GM23338 (cell line): Measurements from ENCODE around the gene KCND2.

ENCODE experiments used
- CREB1 ChIP-seq: fragments of 250-450 bp; sonication (Bioruptor Pico); IDR thresholded peaks from 2 replicates; pipeline ENCODE4 v1.5.0; 2020; ENCODE audit warnings: low read depth, mild to moderate bottlenecking, moderate library complexity
- CTCF ChIP-seq, 2 experiments: fragments of 200-600 bp in 1 of 2; sonication (generic) in 1 of 2; conservative IDR thresholded peaks; 2 replicates each; pipeline versions ENCODE4 v1.5.1 to v1.6.1; 2016 to 2017; ENCODE audit warnings: antibody characterized with exemption in 2 of 2, low read depth in 2 of 2, mild to moderate bottlenecking in 2 of 2, moderate library complexity in 1 of 2
- ETS1 ChIP-seq: IDR thresholded peaks from 2 replicates; pipeline ENCODE4 v1.6.1; 2016; ENCODE audit warnings: antibody characterized with exemption
- EZH2 ChIP-seq: fragments of 200-600 bp; sonication (generic); IDR thresholded peaks from one replicate; pipeline ENCODE4 v1.8.0; 2017; ENCODE audit warnings: antibody characterized with exemption, mild to moderate bottlenecking, low read depth; ENCODE audit not compliant: unreplicated experiment
- EZH2phosphoT487 ChIP-seq: fragments of 200-600 bp; sonication (generic); IDR thresholded peaks from one replicate; pipeline ENCODE4 v1.8.1; 2018; ENCODE audit warnings: antibody characterized with exemption; ENCODE audit not compliant: unreplicated experiment
- JUNB ChIP-seq: IDR thresholded peaks from one replicate; pipeline ENCODE4 v1.6.1; 2016; ENCODE audit warnings: antibody characterized with exemption; ENCODE audit not compliant: unreplicated experiment
- NANOG ChIP-seq: IDR thresholded peaks from 2 replicates; pipeline ENCODE4 v1.6.1; 2016; ENCODE audit warnings: antibody characterized with exemption, borderline replicate concordance
- POLR2AphosphoS5 ChIP-seq: IDR thresholded peaks from 2 replicates; pipeline ENCODE4 v1.6.1; 2016; ENCODE audit warnings: antibody characterized with exemption, low read depth
- STAT1 ChIP-seq: IDR thresholded peaks from one replicate; pipeline ENCODE4 v1.6.1; 2016; ENCODE audit warnings: antibody characterized with exemption; ENCODE audit not compliant: unreplicated experiment
- ZNF114 ChIP-seq: fragments of 250-450 bp; sonication (Bioruptor Pico); IDR thresholded peaks from 2 replicates; pipeline ENCODE4 v1.5.0; 2020; ENCODE audit warnings: mild to moderate bottlenecking, moderate library complexity
- ZNF331 ChIP-seq: fragments of 250-450 bp; sonication (Bioruptor Pico); IDR thresholded peaks from 2 replicates; pipeline ENCODE4 v1.5.0; 2020; ENCODE audit warnings: low read depth, mild to moderate bottlenecking, moderate library complexity
- ZNF462 ChIP-seq: fragments of 250-450 bp; sonication (Bioruptor Pico); IDR thresholded peaks from 2 replicates; pipeline ENCODE4 v1.5.0; 2020; ENCODE audit warnings: mild to moderate bottlenecking, moderate library complexity
- TF ChIP-seq, protein P1 (sequence below): IDR thresholded peaks from one replicate; pipeline ENCODE4 v1.6.1; 2018; ENCODE audit warnings: antibody characterized with exemption; ENCODE audit not compliant: unreplicated experiment

- TF ChIP-seq, protein P1, sequence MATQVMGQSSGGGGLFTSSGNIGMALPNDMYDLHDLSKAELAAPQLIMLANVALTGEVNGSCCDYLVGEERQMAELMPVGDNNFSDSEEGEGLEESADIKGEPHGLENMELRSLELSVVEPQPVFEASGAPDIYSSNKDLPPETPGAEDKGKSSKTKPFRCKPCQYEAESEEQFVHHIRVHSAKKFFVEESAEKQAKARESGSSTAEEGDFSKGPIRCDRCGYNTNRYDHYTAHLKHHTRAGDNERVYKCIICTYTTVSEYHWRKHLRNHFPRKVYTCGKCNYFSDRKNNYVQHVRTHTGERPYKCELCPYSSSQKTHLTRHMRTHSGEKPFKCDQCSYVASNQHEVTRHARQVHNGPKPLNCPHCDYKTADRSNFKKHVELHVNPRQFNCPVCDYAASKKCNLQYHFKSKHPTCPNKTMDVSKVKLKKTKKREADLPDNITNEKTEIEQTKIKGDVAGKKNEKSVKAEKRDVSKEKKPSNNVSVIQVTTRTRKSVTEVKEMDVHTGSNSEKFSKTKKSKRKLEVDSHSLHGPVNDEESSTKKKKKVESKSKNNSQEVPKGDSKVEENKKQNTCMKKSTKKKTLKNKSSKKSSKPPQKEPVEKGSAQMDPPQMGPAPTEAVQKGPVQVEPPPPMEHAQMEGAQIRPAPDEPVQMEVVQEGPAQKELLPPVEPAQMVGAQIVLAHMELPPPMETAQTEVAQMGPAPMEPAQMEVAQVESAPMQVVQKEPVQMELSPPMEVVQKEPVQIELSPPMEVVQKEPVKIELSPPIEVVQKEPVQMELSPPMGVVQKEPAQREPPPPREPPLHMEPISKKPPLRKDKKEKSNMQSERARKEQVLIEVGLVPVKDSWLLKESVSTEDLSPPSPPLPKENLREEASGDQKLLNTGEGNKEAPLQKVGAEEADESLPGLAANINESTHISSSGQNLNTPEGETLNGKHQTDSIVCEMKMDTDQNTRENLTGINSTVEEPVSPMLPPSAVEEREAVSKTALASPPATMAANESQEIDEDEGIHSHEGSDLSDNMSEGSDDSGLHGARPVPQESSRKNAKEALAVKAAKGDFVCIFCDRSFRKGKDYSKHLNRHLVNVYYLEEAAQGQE: no peak
- TF ChIP-seq CTCF (conservative IDR thresholded peaks at IDR 0.05; ENCODE audit: low read depth in 2 of 2) (no peak), ETS1 (no peak), JUNB (no peak), EZH2 (no peak), EZH2phosphoT487 (no peak), STAT1 (no peak), CREB1 (CRISPR knock-in tag) (no peak), POLR2AphosphoS5 (no peak), ZNF114 (no peak), ZNF331 (CRISPR knock-in tag) (no peak), ZNF462 (CRISPR knock-in tag) (no peak), NANOG (no peak)
Measured at GRCh38 chr7:120609136-120609753, 336.3 kb downstream of the KCND2 start.
